WTC11 (cell line): ENCODE data around the gene CHSY3. TPM values are rescaled to one million over a fixed set of nuclear protein-coding genes. Genes with fewer than 3 reads are reported as not detected.

Experiments used
- ATAC-seq: fragments of 200-7000 bp; cut with Tn5 transposase; 2 replicates; pipeline ENCODE4 v1.10.0; 2021; ENCODE audit warnings: mild to moderate bottlenecking, moderate library complexity
- CTCF ChIA-PET: fragments of 300-600 bp; sonication (Branson Sonifier 250); formaldehyde crosslinking; loops from one replicate; lab custom pipeline; 2021; ENCODE audit warnings: antibody characterized with exemption; lab: Charles Lee
- POLR2A ChIA-PET: fragments of 350-600 bp; sonication (Branson Sonifier 250); formaldehyde crosslinking; loops from one replicate; lab custom pipeline; 2021; ENCODE audit warnings: antibody characterized with exemption; lab: Charles Lee
- DNase-seq: peaks from one replicate; pipeline ENCODE4 v3.0.0; 2021; ENCODE audit warnings: low spot score
- H3K27ac Mint-ChIP-seq: 2 replicates; pipeline ENCODE4 v1.8.0; 2021; ENCODE audit warnings: mixed read lengths
- H3K27me3 Mint-ChIP-seq: 2 replicates; pipeline ENCODE4 v1.8.0; 2021; ENCODE audit warnings: low read depth, mild to moderate bottlenecking, moderate library complexity, mixed read lengths
- H3K36me3 Mint-ChIP-seq: 2 replicates; pipeline ENCODE4 v1.8.0; 2021; ENCODE audit warnings: mixed read lengths
- H3K4me1 Mint-ChIP-seq: 2 replicates; pipeline ENCODE4 v1.8.0; 2022; ENCODE audit warnings: mixed read lengths
- H3K4me3 Mint-ChIP-seq: 2 replicates; pipeline ENCODE4 v1.8.0; 2021; ENCODE audit warnings: mild to moderate bottlenecking, moderate library complexity, mixed read lengths
- H3K9me3 Mint-ChIP-seq: 2 replicates; pipeline ENCODE4 v1.8.0; 2021; ENCODE audit warnings: mixed read lengths
- ATF2 ChIP-seq: sonication (generic); formaldehyde crosslinking; IDR thresholded peaks from 2 replicates; pipeline ENCODE4 v1.8.1; 2022; ENCODE audit warnings: low read depth, missing genetic modification reagents, borderline replicate concordance
- ATF3 ChIP-seq: sonication (generic); formaldehyde crosslinking; conservative IDR thresholded peaks from 2 replicates; pipeline ENCODE4 v1.8.1; 2022; ENCODE audit warnings: mild to moderate bottlenecking, missing genetic modification reagents
- CREM ChIP-seq: sonication (generic); formaldehyde crosslinking; IDR thresholded peaks from 2 replicates; pipeline ENCODE4 v1.8.1; 2022; ENCODE audit warnings: mild to moderate bottlenecking, missing genetic modification reagents, moderate library complexity
- E2F1 ChIP-seq: sonication (generic); formaldehyde crosslinking; IDR thresholded peaks from 2 replicates; pipeline ENCODE4 v1.8.0; 2022; ENCODE audit warnings: mild to moderate bottlenecking, missing genetic modification reagents
- E2F5 ChIP-seq: sonication (generic); formaldehyde crosslinking; IDR thresholded peaks from 2 replicates; pipeline ENCODE4 v1.8.1; 2022; ENCODE audit warnings: mild to moderate bottlenecking, moderate library complexity, missing genetic modification reagents
- EMX1 ChIP-seq: fragments of 250-450 bp; sonication (Bioruptor Pico); IDR thresholded peaks from 2 replicates; pipeline ENCODE4 v1.8.0; 2021; ENCODE audit warnings: mild to moderate bottlenecking
- ERG ChIP-seq: fragments of 250-450 bp; sonication (Bioruptor Pico); IDR thresholded peaks from 2 replicates; pipeline ENCODE4 v1.8.0; 2021; ENCODE audit warnings: mild to moderate bottlenecking
- FOXJ3 ChIP-seq: sonication (generic); formaldehyde crosslinking; IDR thresholded peaks from 2 replicates; pipeline ENCODE4 v1.9.0; 2021; ENCODE audit warnings: missing genetic modification reagents, mild to moderate bottlenecking, borderline replicate concordance
- GRHL2 ChIP-seq: fragments of 250-450 bp; sonication (Bioruptor Pico); IDR thresholded peaks from 2 replicates; pipeline ENCODE4 v1.8.0; 2022; ENCODE audit warnings: mild to moderate bottlenecking, moderate library complexity; ENCODE audit not compliant: insufficient replicate concordance, severe bottlenecking
- GTF2I ChIP-seq: fragments of 250-450 bp; sonication (Bioruptor Pico); conservative IDR thresholded peaks from 2 replicates; pipeline ENCODE4 v1.4.0; 2021; ENCODE audit warnings: mild to moderate bottlenecking
- JAZF1 ChIP-seq: fragments of 250-450 bp; sonication (Bioruptor Pico); IDR thresholded peaks from 2 replicates; pipeline ENCODE4 v1.9.0; 2021; ENCODE audit warnings: moderate library complexity, mild to moderate bottlenecking, inconsistent platforms
- KAT7 ChIP-seq: sonication (generic); formaldehyde crosslinking; IDR thresholded peaks from 2 replicates; pipeline ENCODE4 v1.8.1; 2023; ENCODE audit warnings: missing genetic modification reagents, mild to moderate bottlenecking, borderline replicate concordance
- MAX ChIP-seq: sonication (generic); formaldehyde crosslinking; IDR thresholded peaks from 2 replicates; pipeline ENCODE4 v1.8.0; 2022; ENCODE audit warnings: mild to moderate bottlenecking, missing genetic modification reagents
- SP1 ChIP-seq: sonication (generic); formaldehyde crosslinking; conservative IDR thresholded peaks from 2 replicates; pipeline ENCODE4 v1.8.1; 2022; ENCODE audit warnings: missing genetic modification reagents
- STAT6 ChIP-seq: sonication (generic); formaldehyde crosslinking; conservative IDR thresholded peaks from 2 replicates; pipeline ENCODE4 v1.8.1; 2023; ENCODE audit warnings: mild to moderate bottlenecking, low read depth, missing genetic modification reagents, moderate library complexity
- TEAD1 ChIP-seq: sonication (generic); formaldehyde crosslinking; IDR thresholded peaks from 2 replicates; pipeline ENCODE4 v1.8.0; 2022; ENCODE audit warnings: mild to moderate bottlenecking, missing genetic modification reagents
- ZBTB21 ChIP-seq: sonication (generic); formaldehyde crosslinking; IDR thresholded peaks from 2 replicates; pipeline ENCODE4 v1.8.1; 2023; ENCODE audit warnings: mild to moderate bottlenecking, missing genetic modification reagents, borderline replicate concordance
- ZBTB43 ChIP-seq: sonication (generic); formaldehyde crosslinking; IDR thresholded peaks from 2 replicates; pipeline ENCODE4 v1.8.1; 2023; ENCODE audit warnings: mild to moderate bottlenecking, missing genetic modification reagents
- ZMAT4 ChIP-seq: fragments of 250-450 bp; sonication (Bioruptor Pico); IDR thresholded peaks from 2 replicates; pipeline ENCODE4 v1.9.0; 2021; ENCODE audit warnings: mild to moderate bottlenecking
- ZNF121 ChIP-seq: sonication (generic); formaldehyde crosslinking; IDR thresholded peaks from 2 replicates; pipeline ENCODE4 v1.8.0; 2023; ENCODE audit warnings: missing genetic modification reagents
- ZNF219 ChIP-seq: sonication (generic); formaldehyde crosslinking; IDR thresholded peaks from 2 replicates; pipeline ENCODE4 v1.8.0; 2023; ENCODE audit warnings: missing genetic modification reagents, mild to moderate bottlenecking, borderline replicate concordance
- ZNF425 ChIP-seq: fragments of 250-450 bp; sonication (Bioruptor Pico); conservative IDR thresholded peaks from 2 replicates; pipeline ENCODE4 v1.9.0; 2021; ENCODE audit warnings: mild to moderate bottlenecking
- ZNF512 ChIP-seq: sonication (generic); formaldehyde crosslinking; IDR thresholded peaks from 2 replicates; pipeline ENCODE4 v1.8.1; 2022; ENCODE audit warnings: missing genetic modification reagents, borderline replicate concordance
- ZNF671 ChIP-seq: fragments of 250-450 bp; sonication (Bioruptor Pico); IDR thresholded peaks from 2 replicates; pipeline ENCODE4 v1.8.0; 2021; ENCODE audit warnings: mild to moderate bottlenecking
- total RNA-seq: library from RNA; stranded (reverse); gene quantifications from 3 replicates; pipeline ENCODE4 v1.2.3, GENCODE V29; 2021

CHSY3 gene
- total RNA-seq, 1 experiment from 2014 or later, result 0.98 TPM

GRCh38 chr5:130017173-130017572 lies 112.9 kb downstream of the CHSY3 start (continued):
- TF ChIP-seq ZNF425 (CRISPR knock-in tag) (no peak), E2F5 (no peak), STAT6 (CRISPR knock-in tag) (no peak), GTF2I (CRISPR knock-in tag) (no peak), ATF2 (CRISPR knock-in tag) (no peak), GRHL2 (CRISPR knock-in tag) (no peak), ZBTB43 (CRISPR knock-in tag) (no peak), MAX (CRISPR knock-in tag) (no peak), FOXJ3 (CRISPR knock-in tag) (no peak), ATF3 (CRISPR knock-in tag) (no peak), E2F1 (CRISPR knock-in tag) (no peak), TEAD1 (CRISPR knock-in tag) (no peak)

- Mint-ChIP-seq H3K27me3 (no peaks in the 10 kb centered on the region; the same call in 1 of the 2 replicates), H3K9me3 (peaks cover 22% of the 10 kb centered on the region), H3K4me1 (peaks cover 12% of the 10 kb centered on the region), H3K4me3 (no peak overlapping the region), H3K27ac (no peak overlapping the region), H3K36me3 (peaks cover 5% of the 10 kb centered on the region)
- ATAC-seq (no peak), DNase-seq (no peak)
- ChIA-PET POLR2A (no interaction called here), CTCF (no interaction called here)
- TF ChIP-seq EMX1 (CRISPR knock-in tag), result no peak
- no peak for TF ChIP-seq ZNF512
- TF ChIP-seq ZNF121 (CRISPR knock-in tag), result no peak
- TF ChIP-seq ZNF219 (CRISPR knock-in tag), result no peak
- no peak for TF ChIP-seq ERG (CRISPR knock-in tag)
- TF ChIP-seq KAT7 (CRISPR knock-in tag), result no peak
- TF ChIP-seq JAZF1 (CRISPR knock-in tag), result no peak
- TF ChIP-seq CREM (CRISPR knock-in tag), result no peak
- TF ChIP-seq SP1, result no peak
- TF ChIP-seq ZNF671 (CRISPR knock-in tag), result no peak
- TF ChIP-seq ZMAT4, result no peak
- TF ChIP-seq ZBTB21 (CRISPR knock-in tag), result no peak
Measured at GRCh38 chr5:130018641-130019040, 114.4 kb downstream of the CHSY3 start.
